Eye (tissue), 1 donor: ENCODE measurements around the gene GFRA1.

Experiments used
- DNase-seq: peaks from one replicate; pipeline ENCODE4 v3.0.0-alpha.2; 2015

GFRA1 gene

GRCh38 chr10:116024271-116024878 is 248.6 kb downstream of the GFRA1 start:
- DNase-seq = no peak

- DNase-seq = no peak
Observed at GRCh38 chr10:116017405-116017804, 255.6 kb downstream of the GFRA1 start.

DNA sequence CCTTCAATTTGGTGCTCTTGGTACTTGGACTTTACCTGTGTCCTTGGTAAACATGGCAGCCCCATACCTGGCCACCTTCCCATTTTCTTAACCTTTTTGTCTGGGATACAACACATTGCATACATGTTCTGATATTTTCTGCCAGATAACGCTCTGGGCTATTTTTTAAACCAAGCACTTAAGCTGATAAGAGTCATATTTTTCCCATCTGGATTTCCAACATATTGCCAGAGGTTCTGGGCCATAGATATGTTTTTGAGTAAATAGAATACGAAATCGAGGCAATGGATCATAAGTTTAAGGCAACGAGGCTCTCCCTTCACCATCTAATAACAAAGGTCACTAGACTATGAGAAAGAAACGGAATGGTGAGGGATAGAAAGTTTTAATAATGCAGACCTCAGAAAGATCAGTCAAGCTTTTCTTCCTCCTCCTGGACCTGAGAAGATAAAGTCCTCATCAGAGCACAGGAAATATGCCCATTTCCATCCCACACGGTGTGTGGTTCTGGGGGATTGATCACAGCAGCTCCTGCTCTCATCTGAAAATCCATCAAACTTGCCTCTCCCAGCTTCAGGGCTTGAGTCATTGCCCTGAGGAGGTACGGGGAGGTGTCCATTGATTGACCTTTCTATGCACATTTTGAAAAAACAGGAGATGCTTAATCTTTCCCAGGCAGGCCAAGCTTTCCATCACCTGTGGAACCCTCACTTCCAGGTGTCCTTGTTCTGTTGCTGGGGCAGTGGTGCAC is 257.2 kb downstream of the GFRA1 start:
- DNase-seq = no peak

DNA sequence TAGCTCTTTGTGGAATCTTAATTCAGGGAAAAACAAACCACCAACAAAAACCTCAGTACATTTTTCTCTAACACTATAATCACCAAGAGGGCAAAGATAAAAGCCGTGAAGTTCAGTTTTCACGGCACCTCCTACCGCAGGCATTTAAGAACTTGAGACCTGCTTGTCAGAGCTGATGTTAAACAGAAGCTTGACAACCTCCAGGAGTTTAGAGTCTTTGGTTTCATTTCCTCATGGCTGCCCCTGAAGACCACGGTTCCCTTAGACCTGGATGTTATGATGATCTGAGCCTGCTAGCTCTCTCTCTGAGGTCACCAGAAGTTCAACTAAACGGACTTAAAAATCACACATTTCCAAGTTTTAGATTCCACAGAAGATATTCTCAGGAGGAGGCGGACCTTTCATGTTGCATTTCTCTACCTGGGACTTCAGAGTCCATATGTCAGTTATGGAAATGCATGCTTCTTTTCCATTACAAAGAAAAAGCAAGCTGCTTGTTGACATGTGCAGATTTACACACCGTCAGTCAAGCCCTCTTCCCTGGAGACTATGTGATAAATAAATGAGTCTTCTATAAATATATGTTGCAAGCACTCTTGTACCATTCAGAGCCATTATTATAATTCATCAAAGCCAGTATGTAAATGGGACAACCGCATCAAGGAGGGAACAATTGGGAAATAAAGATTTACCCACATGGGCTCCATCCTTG is 258.0 kb downstream of the GFRA1 start:
- DNase-seq = peak; percentile 66

DNA sequence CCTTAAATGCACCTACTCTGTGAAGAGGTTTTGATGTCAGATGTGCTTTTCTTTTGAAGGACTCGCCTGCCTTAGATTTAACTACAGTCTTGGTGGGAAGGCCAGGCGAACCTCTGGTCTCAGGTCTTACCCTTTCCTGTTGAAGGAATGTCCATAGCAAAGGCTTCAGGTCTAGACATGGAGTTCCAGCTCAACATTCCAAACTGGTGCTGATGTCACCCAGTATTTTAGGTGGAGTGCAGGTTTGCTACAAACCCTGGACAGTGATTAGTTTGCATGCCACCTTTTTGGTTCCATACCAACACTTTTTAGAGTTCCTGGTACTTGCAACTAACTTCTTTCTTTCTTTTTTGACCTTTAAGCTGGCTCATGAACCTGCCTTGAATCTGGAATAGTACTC is 258.7 kb downstream of the GFRA1 start:
- no peak for DNase-seq

- no peak for DNase-seq
Observed at GRCh38 chr10:116011929-116012328, 261.1 kb downstream of the GFRA1 start.

DNA sequence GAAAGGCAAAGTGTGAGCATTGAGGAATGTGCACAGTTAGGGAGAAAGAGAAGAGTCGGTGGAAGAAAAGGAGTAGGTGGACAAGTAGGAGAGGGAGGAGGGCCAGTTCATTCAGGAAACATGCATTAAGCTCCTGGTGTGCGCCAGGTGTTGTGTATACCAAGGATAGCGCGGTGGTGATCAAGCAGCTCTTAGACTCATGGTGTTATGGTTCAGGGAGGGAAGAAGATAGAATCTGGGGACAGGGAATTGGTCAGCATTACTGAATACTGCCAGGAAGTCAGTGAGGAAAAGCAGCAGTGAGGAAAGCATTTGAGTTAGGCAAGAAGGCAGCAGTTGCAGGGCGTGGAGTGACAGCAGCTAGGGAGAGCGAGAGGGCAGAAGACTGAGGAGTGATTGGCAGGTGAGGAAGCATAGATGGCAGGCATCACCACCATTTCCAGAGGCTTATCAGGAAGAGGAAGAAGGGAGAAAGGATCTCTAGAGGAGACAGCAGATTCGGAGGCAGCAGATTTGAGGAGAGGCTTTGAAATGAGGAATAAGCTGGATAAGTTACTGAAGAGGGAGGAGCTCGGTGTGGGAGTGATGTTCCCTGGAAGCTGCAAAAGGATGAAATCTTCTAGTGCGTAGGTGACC is 265.6 kb downstream of the GFRA1 start:
- no peak for DNase-seq
